CD14-positive monocyte (primary cell): ENCODE measurements around the gene ENGASE. TPM values are rescaled to one million over a fixed set of nuclear protein-coding genes. Genes with fewer than 3 reads are reported as not detected.

Experiments used
- DNase-seq, 3 donors: peaks; one replicate each; pipeline ENCODE4 v3.0.0-alpha.2; 2011 to 2022
- H2AFZ ChIP-seq: 2 replicates; pipeline ENCODE4 v1.6.0; 2012; ENCODE audit warnings: mild to moderate bottlenecking, low read depth, low read length, inconsistent platforms; ENCODE audit not compliant: insufficient read depth, poor library complexity, severe bottlenecking
- H3K27ac ChIP-seq, 2 donors: 1 replicate in 1 of 2; 2 replicates in 1 of 2; pipeline ENCODE4 v1.5.1; 2012 to 2013; ENCODE audit warnings: low read length in 2 of 2, control low read depth in 1 of 2, inconsistent platforms in 1 of 2, low read depth in 1 of 2, mild to moderate bottlenecking in 1 of 2
- H3K27me3 ChIP-seq, 2 donors: one replicate each; pipeline versions ENCODE4 v1.6.0 to v1.6.1; 2011 to 2013; ENCODE audit warnings: low read length in 2 of 2; ENCODE audit not compliant: control insufficient read depth in 2 of 2, insufficient read depth in 2 of 2
- H3K36me3 ChIP-seq, 2 donors: replicated peaks in 1 of 2; 1 replicate in 1 of 2; 2 replicates in 1 of 2; pipeline versions ENCODE4 v1.5.1 to v1.6.1; 2012 to 2013; ENCODE audit warnings: low read length in 2 of 2, control low read depth in 1 of 2, inconsistent platforms in 1 of 2, mild to moderate bottlenecking in 1 of 2; ENCODE audit not compliant: insufficient read depth in 2 of 2, control insufficient read depth in 1 of 2
- H3K4me1 ChIP-seq, 2 donors: 1 replicate in 1 of 2; 2 replicates in 1 of 2; pipeline versions ENCODE4 v1.5.1 to v1.6.1; 2012 to 2013; ENCODE audit warnings: low read length in 2 of 2, control low read depth in 1 of 2, inconsistent platforms in 1 of 2, mild to moderate bottlenecking in 1 of 2, moderate library complexity in 1 of 2; ENCODE audit not compliant: insufficient read depth in 2 of 2, control insufficient read depth in 1 of 2
- H3K4me2 ChIP-seq: replicated peaks from 2 replicates; pipeline ENCODE3; 2012; ENCODE audit warnings: low read length, moderate library complexity, mild to moderate bottlenecking; ENCODE audit not compliant: poor library complexity, severe bottlenecking; ENCODE audit errors: extremely low read depth
- H3K4me3 ChIP-seq, 3 experiments: fragments of 200-600 bp in 1 of 3; sonication (generic) in 1 of 3; replicated peaks in 1 of 3; 1 replicate in 2 of 3; 2 replicates in 1 of 3; pipeline ENCODE4 v1.5.1; 2011 to 2013; ENCODE audit warnings: low read length in 3 of 3, mild to moderate bottlenecking in 3 of 3, control low read depth in 2 of 3, low read depth in 2 of 3, inconsistent platforms in 1 of 3, moderate library complexity in 1 of 3
- H3K79me2 ChIP-seq: 2 replicates; pipeline ENCODE4 v1.6.0; 2012; ENCODE audit warnings: mild to moderate bottlenecking, control low read depth, inconsistent platforms, low read length, moderate library complexity; ENCODE audit not compliant: insufficient read depth
- H3K9ac ChIP-seq: 2 replicates; pipeline ENCODE4 v1.6.0; 2017; ENCODE audit warnings: low read length, mild to moderate bottlenecking; ENCODE audit not compliant: insufficient read depth, poor library complexity, severe bottlenecking
- H3K9me3 ChIP-seq, 2 donors: replicated peaks in 1 of 2; 1 replicate in 1 of 2; 2 replicates in 1 of 2; pipeline versions ENCODE4 v1.5.1 to v1.6.1; 2012 to 2013; ENCODE audit warnings: low read length in 2 of 2, control low read depth in 1 of 2; ENCODE audit not compliant: control insufficient read depth in 1 of 2, insufficient read depth in 1 of 2
- H4K20me1 ChIP-seq: 2 replicates; pipeline ENCODE4 v1.6.0; 2012; ENCODE audit warnings: mild to moderate bottlenecking, low read length, control low read depth, moderate library complexity; ENCODE audit not compliant: insufficient read depth
- H3K27ac Mint-ChIP-seq, 7 donors: one replicate each; pipeline ENCODE4 v1.8.0; 2020; ENCODE audit warnings: mild to moderate bottlenecking in 7 of 7, mixed read lengths in 7 of 7, moderate library complexity in 6 of 7, inconsistent platforms in 2 of 7
- H3K27me3 Mint-ChIP-seq, 3 donors: one replicate each; pipeline ENCODE4 v1.8.0; 2021 to 2022; ENCODE audit warnings: low read depth in 3 of 3, mild to moderate bottlenecking in 3 of 3, mixed read lengths in 3 of 3, moderate library complexity in 3 of 3, inconsistent platforms in 1 of 3
- H3K36me3 Mint-ChIP-seq, 2 donors: one replicate each; pipeline ENCODE4 v1.8.0; 2020; ENCODE audit warnings: mixed read lengths in 2 of 2, inconsistent platforms in 1 of 2, mild to moderate bottlenecking in 1 of 2
- H3K4me1 Mint-ChIP-seq: one replicate; pipeline ENCODE4 v1.8.0; 2020; ENCODE audit warnings: mild to moderate bottlenecking, mixed read lengths
- H3K4me3 Mint-ChIP-seq, 2 donors: one replicate each; pipeline ENCODE4 v1.8.0; 2020; ENCODE audit warnings: mild to moderate bottlenecking in 2 of 2, mixed read lengths in 2 of 2, moderate library complexity in 1 of 2
- H3K9me3 Mint-ChIP-seq, 7 donors: one replicate each; pipeline ENCODE4 v1.8.0; 2020 to 2022; ENCODE audit warnings: mixed read lengths in 7 of 7, mild to moderate bottlenecking in 6 of 7, moderate library complexity in 6 of 7, inconsistent platforms in 2 of 7
- WGBS: methylation state at CpG from one replicate; pipeline ENCODE4 v1.1.5; 2013; ENCODE audit warnings: missing lambda C conversion rate; ENCODE audit not compliant: insufficient coverage; 5-methylcytosine and 5-hydroxymethylcytosine counted together
- intact Hi-C, 2 donors: fragments of 100-400 bp; cut with micrococcal nuclease; formaldehyde crosslinking; loops; one replicate each; pipeline versions ENCODE4 v1.15.0 to v1.15.1; 2023
- polyA plus RNA-seq, 3 donors: library from polyadenylated mRNA; depleted of rRNA in 1 of 3; unstranded in 2 of 3; stranded (reverse) in 1 of 3; fragments of 300-500 nt in 2 of 3; fragments of >200 nt in 1 of 3; fragmentation: Illumina TruSeq in 2 of 3; gene quantifications; 1 replicate in 2 of 3; 2 replicates in 1 of 3; pipeline ENCODE4 v1.2.3, GENCODE V29; 2012 to 2021
- TF ChIP-seq, protein P1 (sequence below): fragments of 200-600 bp; IDR thresholded peaks from one replicate; pipeline ENCODE4 v1.8.0; 2022; ENCODE audit warnings: antibody characterized with exemption, mild to moderate bottlenecking

The ENGASE gene
- polyA plus RNA-seq, 3 donors = 2.6 to 150 (median 3.0) TPM

DNA sequence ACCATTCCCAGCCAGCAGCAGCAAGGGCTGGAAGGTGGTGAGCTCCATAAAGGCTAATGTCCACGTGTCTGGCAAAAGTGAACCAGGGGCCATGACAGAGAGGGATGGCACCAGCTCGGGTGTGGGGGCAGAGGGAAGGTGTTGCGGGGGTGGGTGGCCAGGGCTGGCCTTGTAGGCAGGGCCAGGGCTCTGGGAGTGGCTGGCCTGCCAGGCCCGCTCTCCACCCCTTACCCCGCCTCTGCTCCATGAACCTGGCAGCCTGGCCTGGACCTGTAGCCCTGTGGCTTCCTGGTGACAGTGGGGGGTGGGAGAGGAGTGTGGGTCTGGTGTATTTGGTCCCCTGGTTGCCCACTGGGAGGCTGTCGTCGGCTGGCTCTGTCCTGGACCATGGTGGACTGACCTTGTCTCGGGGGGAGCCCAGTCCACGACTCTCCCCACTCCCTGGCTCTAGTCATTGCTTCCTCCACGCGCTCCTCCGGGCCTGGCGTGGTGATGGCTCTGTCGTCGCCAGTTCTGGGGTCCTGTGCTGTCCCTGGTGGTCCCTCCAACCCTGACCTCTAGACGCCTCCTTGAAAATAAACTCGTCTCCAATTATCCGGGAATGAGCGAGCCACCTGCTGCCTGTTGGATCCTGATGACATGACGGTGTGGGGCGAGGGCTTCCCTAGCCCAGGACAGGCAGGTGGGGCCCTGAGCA, 50.0 kb downstream of the ENGASE start:
- Histone ChIP-seq H3K9me3 (no peaks in the 10 kb centered on the region), H2AFZ (no peak overlapping the region), H4K20me1 (no peaks in the 10 kb centered on the region), H3K27me3 (no peaks in the 10 kb centered on the region), H3K9ac (no peak overlapping the region), H3K4me1 (no peaks in the 10 kb centered on the region), H3K27ac (no peak overlapping the region), H3K79me2 (no peaks in the 10 kb centered on the region), H3K36me3 (no peaks in the 10 kb centered on the region), H3K4me3 (no peak overlapping the region), H3K4me2 (no peak overlapping the region)
- no peak for DNase-seq
- WGBS = 92% methylated on average over 19 of the region's 21 CpGs
- Mint-ChIP-seq H3K27me3 (peaks cover 5 to 15% (median 14%) of the 10 kb centered on the region in 3 donors), H3K4me1 (no peaks in the 10 kb centered on the region), H3K9me3 (peaks cover 0 to 4% (median 0%) of the 10 kb centered on the region in 7 donors), H3K4me3 (no peak overlapping the region), H3K36me3 (no peaks in the 10 kb centered on the region), H3K27ac (no peak overlapping the region)
- TF ChIP-seq, protein P1, sequence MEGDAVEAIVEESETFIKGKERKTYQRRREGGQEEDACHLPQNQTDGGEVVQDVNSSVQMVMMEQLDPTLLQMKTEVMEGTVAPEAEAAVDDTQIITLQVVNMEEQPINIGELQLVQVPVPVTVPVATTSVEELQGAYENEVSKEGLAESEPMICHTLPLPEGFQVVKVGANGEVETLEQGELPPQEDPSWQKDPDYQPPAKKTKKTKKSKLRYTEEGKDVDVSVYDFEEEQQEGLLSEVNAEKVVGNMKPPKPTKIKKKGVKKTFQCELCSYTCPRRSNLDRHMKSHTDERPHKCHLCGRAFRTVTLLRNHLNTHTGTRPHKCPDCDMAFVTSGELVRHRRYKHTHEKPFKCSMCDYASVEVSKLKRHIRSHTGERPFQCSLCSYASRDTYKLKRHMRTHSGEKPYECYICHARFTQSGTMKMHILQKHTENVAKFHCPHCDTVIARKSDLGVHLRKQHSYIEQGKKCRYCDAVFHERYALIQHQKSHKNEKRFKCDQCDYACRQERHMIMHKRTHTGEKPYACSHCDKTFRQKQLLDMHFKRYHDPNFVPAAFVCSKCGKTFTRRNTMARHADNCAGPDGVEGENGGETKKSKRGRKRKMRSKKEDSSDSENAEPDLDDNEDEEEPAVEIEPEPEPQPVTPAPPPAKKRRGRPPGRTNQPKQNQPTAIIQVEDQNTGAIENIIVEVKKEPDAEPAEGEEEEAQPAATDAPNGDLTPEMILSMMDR = no peak
- intact Hi-C loops = no loop called here

DNA sequence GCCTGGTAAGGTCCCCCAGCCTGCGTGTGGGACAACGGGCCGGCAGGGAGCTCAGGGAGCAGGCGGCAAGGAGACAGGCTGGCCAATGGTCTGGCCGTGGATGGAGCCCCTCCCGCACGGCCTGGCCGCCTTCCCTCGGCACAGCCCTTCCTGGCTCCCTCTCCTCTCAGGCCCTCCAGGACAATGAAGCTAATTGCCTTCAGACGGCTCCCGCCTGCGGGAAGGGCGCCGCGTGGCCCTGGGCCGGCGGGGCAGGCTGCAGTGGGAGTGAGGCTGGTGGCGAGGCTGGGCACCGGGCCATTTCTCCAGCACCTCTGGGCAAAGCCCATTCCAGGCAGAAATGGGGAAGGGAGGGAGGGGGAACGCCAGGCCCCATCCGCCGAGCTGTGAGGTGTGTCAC, 50.9 kb downstream of the ENGASE start:
- intact Hi-C loops = no loop called here
- Histone ChIP-seq H4K20me1 (no peaks in the 10 kb centered on the region), H3K36me3 (no peaks in the 10 kb centered on the region), H3K4me1 (no peaks in the 10 kb centered on the region), H3K9ac (no peak overlapping the region), H2AFZ (no peak overlapping the region), H3K4me2 (no peak overlapping the region), H3K27me3 (no peaks in the 10 kb centered on the region), H3K4me3 (no peak overlapping the region), H3K79me2 (no peaks in the 10 kb centered on the region), H3K27ac (no peak overlapping the region), H3K9me3 (no peaks in the 10 kb centered on the region)
- Mint-ChIP-seq H3K36me3 (no peaks in the 10 kb centered on the region), H3K27ac (no peak overlapping the region), H3K27me3 (peaks cover 7 to 15% (median 14%) of the 10 kb centered on the region in 3 donors), H3K4me1 (no peaks in the 10 kb centered on the region), H3K4me3 (no peak overlapping the region), H3K9me3 (peaks cover 0 to 4% (median 0%) of the 10 kb centered on the region in 7 donors)
- no peak for DNase-seq
- 67% methylated on average over 12 of the region's 22 CpGs for WGBS
- TF ChIP-seq, protein P1 = no peak
